HTR-8/SVneo (cell line): ENCODE measurements around the gene BRPF3.

Source experiments
- DNase-seq: peaks from one replicate; pipeline ENCODE4 v3.0.0; 2011; ENCODE audit warnings: low spot score, mixed read lengths; ENCODE audit not compliant: insufficient read length
- FAIRE-seq: peaks from 2 replicates; lab custom pipeline; 2011; peaks lifted over from hg19 to GRCh38; lab: Jason Lieb, UNC

Gene BRPF3

DNA sequence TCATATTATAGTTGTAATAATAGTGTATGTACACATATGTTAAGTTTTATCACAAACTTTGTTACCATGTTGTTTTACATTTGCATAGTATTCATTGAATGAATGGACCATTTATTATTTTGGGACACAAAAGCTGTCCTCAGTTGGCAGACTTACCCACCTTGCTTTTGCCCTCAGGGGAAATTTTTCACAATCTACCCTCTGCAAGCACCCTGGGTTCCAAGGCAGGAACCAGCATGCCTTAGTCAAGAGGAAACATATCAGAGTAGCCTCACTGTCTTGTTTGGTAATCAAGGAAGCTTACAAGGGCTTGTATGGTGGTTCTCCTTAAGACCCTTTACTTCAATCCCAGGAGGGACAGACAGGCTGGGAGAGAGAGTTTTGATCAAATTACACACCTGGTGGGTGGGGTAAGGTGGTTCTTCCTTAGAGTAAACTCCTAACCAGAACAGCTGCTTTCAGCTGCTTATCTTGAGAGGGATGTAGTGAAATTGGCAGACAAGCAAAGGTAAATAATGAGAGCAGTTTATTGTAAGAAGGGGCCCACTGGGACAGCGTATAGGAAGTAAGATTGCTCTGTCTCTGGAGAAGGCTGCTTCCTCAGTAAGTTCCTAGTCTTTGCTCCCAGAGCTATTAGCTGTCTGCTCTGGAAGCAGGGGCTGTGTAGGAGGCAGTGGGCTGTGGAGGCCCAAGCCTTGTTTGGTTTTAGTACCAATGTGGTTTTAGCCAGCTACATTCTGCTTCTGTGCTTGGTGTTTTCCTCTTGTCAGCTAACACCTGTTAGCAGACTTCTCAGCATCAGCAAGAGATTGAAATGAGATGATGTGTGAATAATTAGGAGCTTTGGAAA lies 31.1 kb downstream of the BRPF3 start:
- FAIRE-seq (no peak), DNase-seq (no peak)

DNA sequence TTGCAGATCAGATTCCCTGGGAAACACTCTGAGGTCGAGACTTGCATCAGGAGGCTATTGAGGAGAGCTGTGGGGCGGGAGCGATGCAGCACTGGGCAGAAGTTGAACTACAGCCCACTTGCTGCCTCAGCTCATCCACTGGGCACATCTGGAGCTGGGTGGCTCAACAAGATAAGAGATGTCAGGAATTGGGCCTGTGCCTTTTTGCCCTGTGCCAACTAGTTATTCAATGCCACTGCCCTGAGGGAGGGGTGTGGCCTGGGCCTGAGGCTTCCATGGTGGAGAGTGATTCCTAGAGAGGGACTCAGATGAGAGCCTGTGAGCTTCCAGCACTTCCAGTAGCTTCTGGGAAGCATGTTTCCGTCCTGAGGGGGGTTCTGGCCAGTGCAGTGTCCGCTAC lies 32.7 kb downstream of the BRPF3 start:
- DNase-seq: no peak
- no peak for FAIRE-seq

- DNase-seq: no peak
- FAIRE-seq: no peak
Measured at GRCh38 chr6:36230371-36230770, 33.8 kb downstream of the BRPF3 start.

- DNase-seq (no peak), FAIRE-seq (no peak)
Measured at GRCh38 chr6:36232172-36232571, 35.6 kb downstream of the BRPF3 start.

DNA sequence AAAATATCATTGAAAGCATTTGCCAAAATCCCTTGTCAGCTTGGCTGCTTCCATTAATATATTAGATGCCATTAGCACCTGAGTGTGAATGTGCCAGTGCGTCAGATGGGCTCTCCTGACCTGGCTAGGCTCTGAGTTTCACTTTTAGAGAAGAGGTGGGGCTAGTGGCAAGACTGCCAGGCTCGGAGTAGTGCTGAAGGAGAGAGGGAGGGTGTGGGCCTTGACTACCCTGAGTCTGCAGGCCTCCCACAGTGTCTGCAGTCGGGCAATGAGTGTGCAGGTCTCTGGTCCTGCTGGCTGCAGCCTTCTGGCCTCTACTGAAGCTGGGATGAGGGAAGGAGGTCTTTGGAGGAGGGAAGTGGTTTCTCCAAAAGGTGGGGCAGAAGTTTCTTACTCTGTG lies 38.8 kb downstream of the BRPF3 start:
- DNase-seq: no peak
- no peak for FAIRE-seq

GRCh38 chr6:36235862-36236261 lies 39.3 kb downstream of the BRPF3 start:
- FAIRE-seq: no peak
- no peak for DNase-seq

DNA sequence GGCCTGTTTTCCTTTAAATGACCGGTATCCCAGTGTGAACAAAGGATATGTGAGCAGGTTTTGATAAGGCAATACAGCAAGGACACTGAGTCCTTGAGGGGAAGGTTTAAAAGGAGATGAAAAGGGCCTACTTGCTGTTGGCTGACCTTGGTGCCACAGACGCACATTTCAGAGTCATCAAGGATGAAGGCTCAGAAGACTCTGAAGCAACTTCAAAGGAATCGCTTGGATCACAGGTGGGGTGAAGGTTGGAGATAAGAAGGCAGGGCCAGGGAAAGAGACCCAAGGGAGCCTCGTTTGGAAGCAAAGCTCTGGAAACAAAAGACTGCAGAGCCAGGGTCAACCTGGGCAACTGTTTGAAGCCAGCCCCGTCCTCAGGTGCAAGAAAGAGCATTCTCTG lies 43.2 kb downstream of the BRPF3 start:
- DNase-seq (no peak), FAIRE-seq (no peak)

- DNase-seq (no peak), FAIRE-seq (no peak)
Measured at GRCh38 chr6:36241728-36242127, 45.2 kb downstream of the BRPF3 start.

GRCh38 chr6:36242161-36242560 lies 45.6 kb downstream of the BRPF3 start:
- FAIRE-seq (no peak), DNase-seq (no peak)

DNA sequence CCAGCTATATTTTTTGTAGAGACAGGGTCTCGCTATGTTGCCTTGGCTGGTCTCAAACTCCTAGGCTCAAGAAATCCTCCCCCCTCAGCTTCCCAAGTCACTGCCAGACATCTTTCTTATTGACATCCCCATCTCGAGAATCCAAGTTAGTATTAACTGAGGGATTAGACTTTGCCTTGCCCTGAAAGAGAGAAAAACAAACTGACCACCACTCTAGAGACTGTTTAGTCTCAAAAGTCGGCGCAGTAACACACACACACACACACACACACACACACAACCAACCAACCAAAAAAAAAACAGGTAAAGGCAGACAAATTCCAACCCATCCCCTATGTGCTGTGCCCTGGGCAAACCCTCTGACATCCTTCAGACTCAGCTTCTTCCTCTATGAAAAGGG lies 46.1 kb downstream of the BRPF3 start:
- FAIRE-seq: no peak
- DNase-seq: no peak

GRCh38 chr6:36243562-36244212 lies 47.1 kb downstream of the BRPF3 start:
- FAIRE-seq: no peak
- no peak for DNase-seq

GRCh38 chr6:36244641-36245280 lies 48.2 kb downstream of the BRPF3 start:
- FAIRE-seq (no peak), DNase-seq (no peak)

GRCh38 chr6:36245572-36246061 lies 49.1 kb downstream of the BRPF3 start:
- FAIRE-seq: no peak
- DNase-seq: no peak

DNA sequence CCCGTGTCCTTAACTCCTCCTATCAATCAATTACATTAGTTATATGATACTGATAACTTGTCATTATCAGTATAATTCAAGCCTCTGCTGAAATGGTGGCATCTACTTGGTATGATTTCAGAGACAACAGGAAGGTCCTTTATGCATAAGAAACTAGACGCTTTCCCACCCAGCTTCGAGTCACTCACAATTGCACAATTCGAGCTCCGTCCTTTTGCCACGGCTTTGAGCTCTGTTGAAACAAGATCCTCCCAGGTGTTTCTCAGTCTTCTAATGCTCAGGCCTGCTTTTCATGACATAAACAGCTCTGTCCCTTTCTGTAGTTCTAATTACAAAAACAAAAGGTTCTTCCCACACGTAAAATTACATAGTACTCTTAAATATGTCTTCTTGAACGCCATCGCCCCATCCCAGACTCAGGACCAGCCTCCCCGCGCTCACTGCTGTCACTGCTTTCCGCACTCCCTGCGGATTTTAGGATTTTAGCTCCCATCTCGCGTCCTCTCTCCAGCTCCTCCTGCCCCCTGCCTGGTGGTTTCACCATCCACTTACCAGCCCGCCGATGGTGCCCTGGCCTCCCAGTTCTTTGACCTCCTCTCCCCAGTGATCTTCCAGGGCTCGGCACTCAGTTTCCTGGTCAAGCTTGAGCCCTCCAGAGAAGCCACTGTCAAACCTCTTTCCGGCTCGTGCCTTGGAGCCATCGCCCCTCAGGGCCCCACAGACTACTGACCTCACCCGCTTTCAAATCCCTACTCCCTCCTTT lies 50.1 kb downstream of the BRPF3 start:
- no peak for FAIRE-seq
- no peak for DNase-seq

- DNase-seq (no peak), FAIRE-seq (no peak)
Measured at GRCh38 chr6:36247693-36248092, 51.1 kb downstream of the BRPF3 start.

DNA sequence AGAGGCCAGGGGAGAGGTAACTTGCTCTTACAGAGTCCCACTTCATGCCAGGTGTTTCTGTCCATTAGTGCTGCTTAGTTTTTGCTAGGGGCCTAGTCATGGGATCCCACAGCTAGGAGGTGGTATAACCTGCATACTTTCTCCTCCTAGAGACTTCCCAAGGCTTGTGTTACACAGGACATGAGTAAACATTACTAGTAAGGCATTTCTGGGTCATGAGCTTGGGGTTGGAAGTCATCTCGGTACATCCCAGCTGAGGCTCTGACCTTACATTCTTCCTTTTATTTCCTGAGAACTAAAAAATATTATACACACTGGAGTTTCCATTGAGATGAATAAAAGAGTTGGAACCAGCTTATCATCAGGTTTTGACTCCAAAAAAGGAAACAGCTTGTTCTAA lies 52.4 kb downstream of the BRPF3 start:
- no peak for FAIRE-seq

DNA sequence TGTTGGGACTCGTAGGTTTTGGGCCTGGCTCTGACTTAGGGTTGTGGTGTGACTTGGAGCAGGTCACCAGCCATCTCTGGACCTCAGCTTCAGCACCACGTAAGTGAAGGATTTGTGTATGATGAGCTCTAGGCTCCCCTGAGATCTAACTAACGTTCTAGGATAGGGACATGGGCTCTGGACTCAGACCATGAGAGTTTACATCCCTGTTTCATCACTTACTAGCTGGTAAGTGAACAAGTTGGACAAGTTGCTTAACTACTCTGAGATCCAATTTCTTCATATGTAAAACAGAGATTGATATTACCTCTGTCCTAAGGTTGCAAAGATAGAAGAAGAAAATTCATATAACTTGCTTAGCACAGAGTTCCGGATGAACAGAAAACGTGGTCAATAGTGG lies 53.0 kb downstream of the BRPF3 start:
- FAIRE-seq (no peak), DNase-seq (no peak)

More for the DNA sequence above, 52.4 kb downstream of the BRPF3 start:
- peak; percentile 31 for DNase-seq

DNA sequence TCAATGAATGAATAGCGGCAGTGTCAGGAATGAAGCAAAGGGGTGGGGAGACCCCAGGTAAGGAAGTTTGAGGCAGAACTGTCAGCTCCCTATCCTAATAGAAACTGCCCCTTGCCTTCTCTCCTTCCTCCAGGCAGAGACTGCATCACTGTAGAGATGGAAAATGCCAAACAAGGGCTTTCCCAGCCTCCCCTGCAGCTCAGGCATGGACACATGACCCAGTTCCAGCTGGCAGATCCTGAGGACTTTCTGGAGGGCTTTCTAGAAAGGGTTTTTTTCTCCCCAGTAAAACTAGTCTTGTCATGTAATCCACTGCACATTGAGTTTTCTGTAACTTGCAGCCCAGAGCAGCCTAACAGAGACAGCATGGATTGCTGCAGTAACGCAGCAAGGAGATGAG lies 55.5 kb downstream of the BRPF3 start:
- no peak for DNase-seq
- FAIRE-seq: no peak

GRCh38 chr6:36263390-36264000 lies 67.0 kb downstream of the BRPF3 start:
- DNase-seq (no peak), FAIRE-seq (no peak)

DNA sequence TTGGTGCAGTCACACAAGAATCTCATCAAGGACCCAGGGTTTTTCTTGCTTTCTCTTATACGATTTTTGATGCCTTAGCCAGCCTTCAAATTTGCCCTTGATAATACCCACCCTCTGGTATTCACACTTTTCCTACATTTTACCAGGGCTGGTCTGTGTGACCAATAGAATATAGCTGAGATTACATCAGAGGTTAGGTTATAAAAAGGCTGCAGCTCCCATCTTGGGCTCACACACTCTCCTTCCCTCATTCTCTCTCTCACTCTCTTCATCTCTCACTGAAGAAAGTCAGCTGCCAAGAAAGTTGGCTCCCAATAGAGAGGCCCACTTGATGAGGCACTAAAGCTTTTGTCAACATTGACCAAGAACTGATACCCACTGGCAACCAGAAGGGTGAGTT lies 69.2 kb downstream of the BRPF3 start:
- DNase-seq: no peak
- FAIRE-seq: no peak
